Neural crest cell (in vitro differentiated cells): Measurements from ENCODE around the gene LARP4B. TPM values are rescaled to one million over a fixed set of nuclear protein-coding genes. Genes with fewer than 3 reads are reported as not detected.
A peak's percentile ranks its signal among the peaks of the same experiment; 100 is the strongest.

Experiments used
- DNase-seq: peaks from one replicate; pipeline ENCODE4 v3.0.0; 2021; ENCODE audit warnings: low read depth, mixed read lengths, low spot score
- H3K27ac Mint-ChIP-seq: one replicate; pipeline ENCODE4 v1.8.0; 2021; ENCODE audit warnings: mild to moderate bottlenecking, mixed read lengths; ENCODE audit not compliant: unreplicated experiment
- H3K27me3 Mint-ChIP-seq: 2 replicates; pipeline ENCODE4 v1.8.0; 2021; ENCODE audit warnings: low read depth, mild to moderate bottlenecking, mixed read lengths
- H3K36me3 Mint-ChIP-seq: 2 replicates; pipeline ENCODE4 v1.8.0; 2021; ENCODE audit warnings: low read depth, mild to moderate bottlenecking, mixed read lengths
- H3K4me1 Mint-ChIP-seq: 2 replicates; pipeline ENCODE4 v1.8.0; 2021; ENCODE audit warnings: mixed read lengths
- H3K4me3 Mint-ChIP-seq: one replicate; pipeline ENCODE4 v1.8.0; 2021; ENCODE audit warnings: mild to moderate bottlenecking, mixed read lengths
- H3K9me3 Mint-ChIP-seq: 2 replicates; pipeline ENCODE4 v1.8.0; 2021; ENCODE audit warnings: mixed read lengths
- CTCF ChIP-seq: fragments of 200-600 bp; sonication (generic); conservative IDR thresholded peaks from 2 replicates; pipeline ENCODE4 v1.5.0; 2021; ENCODE audit warnings: antibody characterized with exemption, mild to moderate bottlenecking
- long read RNA-seq: library from polyadenylated mRNA; unstranded; transcript quantifications from one replicate; pipeline ENCODE4 v2.0.0, GENCODE V29; 2020
- total RNA-seq: library from RNA; stranded (reverse); gene quantifications from 2 replicates; pipeline ENCODE4 v1.2.1, GENCODE V29; 2021

Gene LARP4B
- total RNA-seq: 75.2 and 75.4 TPM in 2 replicates
- long read RNA-seq, partial matches to known transcripts: 4 of 16 reads
- long read RNA-seq, other reads (novel, unspliced or antisense): 12 of 16 reads

DNA sequence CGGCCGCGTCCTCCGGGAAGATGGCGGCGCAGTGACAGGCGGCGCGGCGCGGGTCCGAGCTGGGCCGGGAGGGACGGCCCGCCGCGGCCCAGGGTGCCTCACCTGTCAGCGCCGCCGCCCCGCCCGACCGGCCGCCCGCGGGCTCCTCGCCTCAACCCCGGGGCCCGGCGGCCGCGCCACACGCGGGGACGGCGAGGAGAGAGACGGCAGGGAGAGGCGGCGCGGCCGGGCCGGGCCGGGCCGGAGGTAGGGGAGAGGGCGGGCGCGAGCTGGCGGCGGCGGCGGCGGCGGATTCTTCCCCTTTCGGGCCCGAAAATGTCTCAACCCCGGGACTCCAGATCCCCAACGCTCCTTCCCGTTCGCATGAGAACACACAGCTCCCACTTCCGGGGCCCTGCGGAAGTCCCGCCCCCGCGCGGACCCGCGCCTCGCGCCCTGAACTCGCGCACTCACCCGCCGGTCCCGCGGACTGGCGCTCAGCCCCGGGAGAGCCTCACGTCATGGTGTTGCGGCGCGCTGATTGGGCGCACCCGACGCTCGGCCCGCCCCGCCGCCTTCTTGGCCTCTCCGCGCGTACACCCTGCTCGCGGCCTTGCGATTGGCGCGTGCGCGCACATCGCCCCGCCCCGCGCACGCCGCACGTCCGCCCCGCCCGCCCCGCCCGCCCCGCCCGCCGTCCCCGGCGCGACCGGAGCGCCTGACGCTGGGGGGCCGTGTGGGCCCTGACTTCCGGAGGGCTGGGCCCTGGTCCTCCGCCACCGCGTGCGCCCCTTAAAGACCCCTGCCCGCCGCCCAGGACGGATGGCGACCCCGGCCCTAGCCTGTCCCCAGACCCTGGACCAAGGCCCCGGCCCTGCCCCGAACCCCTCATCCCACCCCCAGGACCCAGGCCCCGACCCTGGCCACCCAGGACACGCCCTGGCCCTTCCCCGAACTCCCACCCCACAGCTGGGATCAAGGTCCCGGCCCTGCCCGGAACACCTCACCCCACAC, at the start of gene LARP4B:
Gene LARP4B (minus strand): TSS at position 380 of the 993 bp plus-strand sequence. CDS start 45,984 bp downstream, outside the sequence.
- H3K27me3 Mint-ChIP-seq: no peaks in the 10 kb centered on the region
- no peak for TF ChIP-seq CTCF
- peak; percentile 91 for DNase-seq
- no peaks in the 10 kb centered on the region for H3K36me3 Mint-ChIP-seq
- H3K27ac Mint-ChIP-seq: peak within 1 kb of the TSS; percentile 69
- H3K4me1 Mint-ChIP-seq: peaks cover 43% of the 10 kb centered on the region
- H3K9me3 Mint-ChIP-seq: no peaks in the 10 kb centered on the region
- peak within 1 kb of the TSS; percentile 89 for H3K4me3 Mint-ChIP-seq

GRCh38 chr10:980468-981093, 49.1 kb upstream of the LARP4B start:
- no peaks in the 10 kb centered on the region for H3K4me1 Mint-ChIP-seq
- no peak for TF ChIP-seq CTCF
- H3K27ac Mint-ChIP-seq: no peak overlapping the region
- H3K36me3 Mint-ChIP-seq: peaks cover 23% of the 10 kb centered on the region
- H3K4me3 Mint-ChIP-seq: no peak overlapping the region
- H3K9me3 Mint-ChIP-seq: peaks cover 18% of the 10 kb centered on the region
- H3K27me3 Mint-ChIP-seq: no peaks in the 10 kb centered on the region
- no peak for DNase-seq

- Mint-ChIP-seq H3K4me1 (no peaks in the 10 kb centered on the region), H3K27ac (no peak overlapping the region), H3K4me3 (no peak overlapping the region), H3K36me3 (peaks cover 23% of the 10 kb centered on the region), H3K27me3 (no peaks in the 10 kb centered on the region), H3K9me3 (peaks cover 18% of the 10 kb centered on the region)
- TF ChIP-seq CTCF: no peak
- DNase-seq: no peak
Observed at GRCh38 chr10:978826-979421, 47.4 kb upstream of the LARP4B start.

DNA sequence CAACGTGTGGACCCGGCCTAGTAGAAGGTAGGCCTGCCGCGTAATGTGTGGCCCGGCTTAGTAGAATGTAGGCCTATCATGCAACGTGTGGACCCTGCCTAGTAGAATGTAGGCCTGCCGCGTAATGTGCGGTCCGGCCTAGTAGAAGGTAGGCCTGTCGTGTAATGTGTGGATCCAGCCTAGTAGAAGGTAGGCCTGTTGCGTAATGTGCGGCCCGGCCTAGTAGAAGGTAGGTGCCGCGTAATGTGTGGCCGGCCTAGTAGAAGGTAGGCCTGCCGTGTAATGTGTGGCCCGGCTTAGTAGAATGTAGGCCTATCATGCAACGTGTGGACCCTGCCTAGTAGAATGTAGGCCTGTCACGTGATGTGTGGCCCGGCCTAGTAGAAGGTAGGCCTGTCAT, 44.8 kb upstream of the LARP4B start:
- Mint-ChIP-seq H3K9me3 (peaks cover 18% of the 10 kb centered on the region), H3K36me3 (peaks cover 23% of the 10 kb centered on the region), H3K4me3 (no peak overlapping the region), H3K27me3 (no peaks in the 10 kb centered on the region), H3K27ac (no peak overlapping the region), H3K4me1 (no peaks in the 10 kb centered on the region)
- DNase-seq: no peak
- TF ChIP-seq CTCF: no peak

- no peak overlapping the region for H3K27ac Mint-ChIP-seq
- no peak for DNase-seq
- H3K27me3 Mint-ChIP-seq: no peaks in the 10 kb centered on the region
- no peak for TF ChIP-seq CTCF
- peaks cover 16% of the 10 kb centered on the region for H3K36me3 Mint-ChIP-seq
- H3K4me3 Mint-ChIP-seq: no peak overlapping the region
- H3K4me1 Mint-ChIP-seq: peaks cover 8% of the 10 kb centered on the region
- H3K9me3 Mint-ChIP-seq: peaks cover 12% of the 10 kb centered on the region
Observed at GRCh38 chr10:974785-975074, 43.2 kb upstream of the LARP4B start.
